GM23248 (cell line): Measurements from ENCODE around the gene SLC6A2.

Source experiments
- EZH2 ChIP-seq: fragments of 200-600 bp; sonication (generic); IDR thresholded peaks from 2 replicates; pipeline ENCODE4 v1.6.1; 2018; ENCODE audit warnings: antibody characterized with exemption, mild to moderate bottlenecking; ENCODE audit not compliant: insufficient read depth, poor library complexity, severe bottlenecking
- EZH2phosphoT487 ChIP-seq: fragments of 200-600 bp; sonication (generic); IDR thresholded peaks from 2 replicates; pipeline ENCODE4 v1.6.1; 2018; ENCODE audit warnings: antibody characterized with exemption, moderate library complexity, mild to moderate bottlenecking, low read depth; ENCODE audit not compliant: insufficient read depth

- TF ChIP-seq EZH2 (no peak), EZH2phosphoT487 (no peak)
Observed at GRCh38 chr16:55747785-55748184, 92.0 kb downstream of the SLC6A2 start.
